ENCODE measurements around the gene LCAT.
A peak's percentile ranks its signal among the peaks of the same experiment; 100 is the strongest.

LCAT gene

DNA sequence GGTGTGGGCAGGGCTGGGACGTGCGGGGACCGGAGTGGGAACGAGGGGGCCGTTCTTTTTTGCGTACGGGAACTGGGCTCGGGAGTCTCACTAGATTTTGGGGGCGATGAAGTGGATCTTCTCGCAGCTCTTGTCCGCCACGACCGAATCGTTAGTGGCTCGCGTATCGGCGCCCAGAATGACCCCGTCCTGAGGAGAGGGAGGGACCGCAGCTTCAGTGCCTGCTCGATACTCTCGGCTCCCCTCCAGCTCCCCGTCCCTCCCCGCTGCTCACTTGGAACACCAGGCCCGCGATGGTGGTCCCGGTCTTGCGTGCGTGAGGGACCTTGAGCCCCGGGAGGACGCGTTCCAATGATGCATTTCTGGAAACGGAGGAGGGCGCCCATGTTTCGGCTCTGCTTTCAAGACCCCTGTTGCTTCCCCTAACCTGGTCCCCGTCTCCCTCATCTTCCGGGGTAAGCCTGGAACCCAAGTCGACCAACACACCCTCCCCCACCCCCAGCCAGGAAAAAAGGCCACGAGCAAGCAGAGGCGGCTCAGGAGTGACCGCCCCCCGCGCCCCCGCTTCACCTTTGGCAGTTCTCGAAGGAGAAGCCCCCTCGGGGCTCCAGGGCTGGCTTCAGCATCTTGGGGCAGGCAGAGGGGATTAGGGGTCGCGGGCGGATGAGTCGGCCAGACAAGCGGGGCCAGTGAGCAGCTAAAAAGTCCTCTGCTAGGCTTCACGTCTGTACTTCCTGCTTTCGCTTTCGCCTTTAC lies 7.6 kb downstream of the LCAT start, which contains the start of gene PSMB10:
TSS of gene PSMB10 (minus strand) at position 727 of the 756 bp plus-strand sequence. CDS start at position 626, 101 bp downstream.
- intact Hi-C loops (cut with DNase I), result no loop called here
- peak in 31 of 42 donors; percentile 35 to 81 (median 57) for DNase-seq

GRCh38 chr16:67935402-67936123 lies 8.4 kb downstream of the LCAT start:
- intact Hi-C loops (cut with DNase I), result no loop called here
- peak; percentile 93 to 100 (median 97) for DNase-seq

DNA sequence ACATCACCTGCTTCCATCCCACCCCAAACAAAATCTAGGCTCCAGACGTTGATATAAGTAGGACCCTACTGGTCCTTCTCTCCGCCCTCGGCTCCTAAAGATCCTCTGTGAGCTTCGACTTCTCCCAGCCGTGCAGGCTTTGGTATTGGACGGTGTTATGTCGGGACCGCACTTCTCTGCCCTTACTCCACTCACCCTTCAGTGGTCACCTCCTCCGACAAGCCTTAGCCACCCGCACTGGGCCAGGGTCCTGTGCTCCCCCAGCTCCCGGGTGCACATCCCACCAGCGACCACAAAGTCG lies 8.9 kb downstream of the LCAT start:
- DNase-seq, result no peak
- intact Hi-C loops (cut with DNase I), result no loop called here

- intact Hi-C loops (cut with DNase I), result no loop called here
- DNase-seq, result peak in 2 of 42 donors; percentile 15 to 52
Measured at GRCh38 chr16:67934306-67935100, 9.4 kb downstream of the LCAT start.

GRCh38 chr16:67933805-67934204 lies 10.1 kb downstream of the LCAT start:
- no peak for DNase-seq
- intact Hi-C loops (cut with DNase I), result no loop called here

- no peak for DNase-seq
- intact Hi-C loops (cut with DNase I), result no loop called here
Measured at GRCh38 chr16:67932462-67932840, 11.5 kb downstream of the LCAT start.

DNA sequence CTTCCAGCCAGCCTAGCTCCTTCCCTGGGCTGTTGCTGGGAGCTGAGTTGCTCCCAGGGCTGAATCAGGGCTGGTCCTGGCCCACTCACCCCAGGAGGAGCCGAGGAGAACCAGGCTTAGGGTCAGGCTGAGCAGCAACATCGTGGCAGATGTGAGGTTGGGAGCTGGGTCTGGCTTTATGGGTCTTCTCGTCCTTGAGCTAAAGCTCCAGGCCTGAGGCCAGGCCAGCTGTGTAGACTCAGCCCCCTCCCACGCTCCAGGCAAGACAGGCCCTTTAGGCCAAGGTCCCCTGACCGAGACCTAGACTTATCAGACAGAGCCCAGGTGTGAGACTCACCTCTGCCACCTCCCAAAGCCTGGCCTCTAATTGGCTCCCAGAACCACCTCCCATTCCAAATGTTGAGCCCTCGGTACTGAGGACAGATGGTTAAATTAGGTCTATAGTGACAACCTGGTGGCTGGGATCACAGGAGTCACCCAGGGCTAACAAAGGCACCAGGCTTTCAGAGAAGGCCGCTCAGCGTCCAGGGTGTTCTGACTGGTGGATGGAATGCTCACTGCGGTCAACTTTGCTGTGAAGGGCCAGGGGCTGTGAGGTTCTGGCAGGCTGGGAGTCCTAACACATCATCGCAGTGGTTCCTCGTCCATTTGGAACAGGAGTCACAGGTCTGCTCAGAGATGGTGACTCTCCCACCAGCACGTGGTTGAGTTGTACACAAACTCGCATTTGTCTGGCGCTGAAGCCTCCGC lies 12.0 kb downstream of the LCAT start, which contains the start of gene CTRL:
TSS of gene CTRL (minus strand) at position 151 of the 750 bp plus-strand sequence. CDS start at position 141, 10 bp downstream.
- intact Hi-C loops (cut with DNase I), result no loop called here
- peak in 1 of 42 donors; percentile 10 for DNase-seq

GRCh38 chr16:67930678-67931211 lies 13.2 kb downstream of the LCAT start:
- DNase-seq, result peak in 1 of 42 donors; percentile 9
- intact Hi-C loops (cut with DNase I), result no loop called here

DNA sequence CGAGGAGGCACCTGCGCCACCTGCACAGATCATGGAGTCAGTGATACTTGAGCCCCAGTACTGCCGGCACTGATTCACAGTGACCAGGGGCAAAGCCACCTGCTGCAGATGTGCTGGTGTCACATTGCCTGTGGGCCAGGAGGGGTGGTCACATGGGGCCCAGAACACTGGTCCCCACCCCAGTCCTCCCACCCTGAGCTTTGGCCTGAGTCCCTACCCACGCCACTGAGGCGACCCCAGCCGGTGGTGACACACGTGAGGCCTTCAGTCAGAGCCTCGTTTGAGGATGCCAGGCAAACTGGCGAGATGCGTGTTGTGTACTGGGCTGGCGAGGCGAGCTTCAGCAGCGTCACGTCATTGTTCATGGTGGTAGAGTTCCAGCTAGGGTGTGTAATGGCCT lies 13.7 kb downstream of the LCAT start:
- intact Hi-C loops (cut with DNase I), result no loop called here
- peak in 1 of 42 donors; percentile 8 for DNase-seq

- peak; percentile 78 to 93 (median 86) for DNase-seq
- intact Hi-C loops (cut with DNase I), result loop anchor here (2.0 to 10.0 kb wide), 2 partner anchors 46 to 114 kb away; no protein-coding TSS in a partner anchor
Measured at GRCh38 chr16:67928561-67929364, 15.2 kb downstream of the LCAT start.

DNA sequence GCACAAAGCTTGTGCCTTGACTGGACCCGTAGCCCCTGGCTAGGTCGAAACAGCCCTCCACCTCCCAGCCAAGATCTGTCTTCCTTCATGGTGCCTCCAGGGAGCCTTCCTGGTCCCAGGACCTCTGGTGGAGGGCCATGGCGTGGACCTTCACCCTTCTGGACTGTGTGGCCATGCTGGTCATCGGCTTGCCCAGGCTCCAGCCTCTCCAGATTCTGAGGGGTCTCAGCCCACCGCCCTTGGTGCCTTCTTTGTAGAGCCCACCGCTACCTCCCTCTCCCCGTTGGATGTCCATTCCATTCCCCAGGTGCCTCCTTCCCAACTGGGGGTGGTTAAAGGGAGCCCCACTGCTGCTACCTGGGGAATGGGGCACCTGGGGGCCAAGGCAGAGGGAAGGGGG lies 15.8 kb downstream of the LCAT start:
- intact Hi-C loops (cut with DNase I), result loop anchor here (2.0 to 10.0 kb wide), 2 partner anchors 45 to 113 kb away; no protein-coding TSS in a partner anchor
- DNase-seq, result peak in 1 of 42 donors; percentile 8

- intact Hi-C loops (cut with DNase I), result loop anchor here (10.0 kb wide), 1 partner anchor 113 kb away; no protein-coding TSS in a partner anchor
- DNase-seq, result peak in 2 of 42 donors; percentile 11 to 13
Measured at GRCh38 chr16:67927131-67927941, 16.6 kb downstream of the LCAT start.

- peak in 25 of 42 donors; percentile 26 to 75 (median 58) for DNase-seq
- intact Hi-C loops (cut with DNase I), result loop anchor here (10.0 kb wide), 1 partner anchor 111 kb away; no protein-coding TSS in a partner anchor
Measured at GRCh38 chr16:67926181-67926750, 17.7 kb downstream of the LCAT start.

DNA sequence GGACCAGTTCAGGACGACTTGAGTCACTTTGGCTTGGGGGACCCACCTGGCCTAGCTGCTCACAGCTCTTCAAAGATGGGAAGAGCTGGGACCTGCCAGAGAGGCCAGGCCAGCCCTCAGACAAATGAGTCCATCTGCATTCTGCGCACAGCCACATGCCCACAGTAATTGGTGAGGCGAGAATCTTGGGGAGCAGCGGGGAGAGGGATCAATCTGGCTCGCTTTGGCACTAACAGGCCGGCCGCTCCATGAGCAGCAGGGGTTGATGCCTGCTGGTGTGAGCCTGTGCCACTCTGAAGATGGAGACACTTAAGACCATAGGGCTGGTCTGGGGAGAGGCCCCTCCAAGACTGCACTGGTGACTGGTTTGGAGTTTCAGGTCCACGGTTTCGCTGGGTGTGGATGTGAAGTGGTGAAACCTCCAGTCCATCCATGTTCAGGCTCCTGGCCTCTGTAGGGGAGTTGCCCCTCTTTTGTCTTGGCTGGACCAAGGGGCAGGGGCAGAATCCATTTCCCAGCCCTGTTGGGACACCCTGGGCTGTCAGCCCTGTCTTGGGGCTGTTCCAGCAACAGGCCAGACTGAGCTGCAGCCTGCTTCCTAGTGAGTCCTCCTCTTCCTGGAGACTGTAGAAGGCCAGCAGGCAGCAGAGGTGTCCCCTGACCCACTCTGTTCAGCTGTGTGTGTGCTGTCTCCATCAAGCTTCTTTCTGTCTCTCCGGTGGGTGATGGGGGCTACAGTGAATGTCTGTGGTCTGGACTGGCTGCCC lies 19.6 kb downstream of the LCAT start:
- intact Hi-C loops (cut with DNase I), result loop anchor here (10.0 kb wide), 1 partner anchor 110 kb away; no protein-coding TSS in a partner anchor

GRCh38 chr16:67923414-67924116 lies 20.4 kb downstream of the LCAT start:
- intact Hi-C loops (cut with DNase I), result loop anchor here (10.0 kb wide), 1 partner anchor 109 kb away; no protein-coding TSS in a partner anchor
- peak in 38 of 42 donors; percentile 29 to 92 (median 70) for DNase-seq

More for the DNA sequence above, 19.6 kb downstream of the LCAT start:
- peak in 3 of 42 donors; percentile 18 to 40 (median 23) for DNase-seq
